ENCODE results near the gene ATP9B.
"Not testable (repeated sequence)": the region's sequence is repeated elsewhere in the genome, so short reads cannot be mapped to it uniquely, and the experiment has no call there.

Gene ATP9B

GRCh38 chr18:79326413-79327198, 257.4 kb downstream of the ATP9B start:
- no peak for DNase-seq (ENCODE audit: low read depth in 2 of 2)

GRCh38 chr18:79327199-79327721, 258.1 kb downstream of the ATP9B start:
- no peak for DNase-seq (ENCODE audit: low read depth in 2 of 2)

- not testable (repeated sequence) for DNase-seq (ENCODE audit: low read depth in 2 of 2)
Observed at GRCh38 chr18:79327915-79328314, 258.7 kb downstream of the ATP9B start.

- no peak for DNase-seq (ENCODE audit: low read depth in 2 of 2)
Observed at GRCh38 chr18:79328887-79329286, 259.7 kb downstream of the ATP9B start.

- no peak for DNase-seq (ENCODE audit: low read depth in 2 of 2)
Observed at GRCh38 chr18:79329786-79330185, 260.6 kb downstream of the ATP9B start.

GRCh38 chr18:79332646-79333045, 263.5 kb downstream of the ATP9B start:
- DNase-seq (ENCODE audit: low read depth in 2 of 2) = no peak

- DNase-seq (ENCODE audit: low read depth in 2 of 2) = no peak
Observed at GRCh38 chr18:79333046-79333445, 263.9 kb downstream of the ATP9B start.

GRCh38 chr18:79334496-79335233, 265.5 kb downstream of the ATP9B start:
- no peak for DNase-seq (ENCODE audit: low read depth in 2 of 2)

GRCh38 chr18:79335833-79336360, 266.7 kb downstream of the ATP9B start:
- no peak for DNase-seq (ENCODE audit: low read depth in 2 of 2)

GRCh38 chr18:79336556-79337142, 267.5 kb downstream of the ATP9B start:
- DNase-seq (ENCODE audit: low read depth in 2 of 2) = no peak

- DNase-seq (ENCODE audit: low read depth in 2 of 2) = no peak
Observed at GRCh38 chr18:79337184-79337583, 268.0 kb downstream of the ATP9B start.

- DNase-seq (ENCODE audit: low read depth in 2 of 2) = no peak
Observed at GRCh38 chr18:79337620-79338019, 268.4 kb downstream of the ATP9B start.

- DNase-seq (ENCODE audit: low read depth in 2 of 2) = no peak
Observed at GRCh38 chr18:79339094-79339908, 270.1 kb downstream of the ATP9B start.

GRCh38 chr18:79343567-79344207, 274.5 kb downstream of the ATP9B start:
- DNase-seq (ENCODE audit: low read depth in 2 of 2) = no peak

- no peak for DNase-seq (ENCODE audit: low read depth in 2 of 2)
Observed at GRCh38 chr18:79344208-79344581, 275.0 kb downstream of the ATP9B start.

- no peak for DNase-seq (ENCODE audit: low read depth in 2 of 2)
Observed at GRCh38 chr18:79345366-79345765, 276.2 kb downstream of the ATP9B start.

- DNase-seq (ENCODE audit: low read depth in 2 of 2) = no peak
Observed at GRCh38 chr18:79345981-79346380, 276.8 kb downstream of the ATP9B start.

- no peak for DNase-seq (ENCODE audit: low read depth in 2 of 2)
Observed at GRCh38 chr18:79348066-79348465, 278.9 kb downstream of the ATP9B start.

- DNase-seq (ENCODE audit: low read depth in 2 of 2) = no peak
Observed at GRCh38 chr18:79352432-79352831, 283.2 kb downstream of the ATP9B start.

- no peak for DNase-seq (ENCODE audit: low read depth in 2 of 2)
Observed at GRCh38 chr18:79353267-79353666, 284.1 kb downstream of the ATP9B start.

- no peak for DNase-seq (ENCODE audit: low read depth in 2 of 2)
Observed at GRCh38 chr18:79354350-79354749, 285.2 kb downstream of the ATP9B start.
